GM18861 (cell line): ENCODE results near the gene FABP7.

Experiments used
- ATAC-seq: cut with Tn5 transposase; IDR thresholded peaks from one replicate; pipeline ENCODE4 v1.9.1; 2021; ENCODE audit not compliant: unreplicated experiment

FABP7 gene

GRCh38 chr6:122792766-122793165 is 13.2 kb downstream of the FABP7 start:
- no peak for ATAC-seq

- no peak for ATAC-seq
These were observed 18.0 kb downstream of the FABP7 start for GRCh38 chr6:122797537-122797936.

DNA sequence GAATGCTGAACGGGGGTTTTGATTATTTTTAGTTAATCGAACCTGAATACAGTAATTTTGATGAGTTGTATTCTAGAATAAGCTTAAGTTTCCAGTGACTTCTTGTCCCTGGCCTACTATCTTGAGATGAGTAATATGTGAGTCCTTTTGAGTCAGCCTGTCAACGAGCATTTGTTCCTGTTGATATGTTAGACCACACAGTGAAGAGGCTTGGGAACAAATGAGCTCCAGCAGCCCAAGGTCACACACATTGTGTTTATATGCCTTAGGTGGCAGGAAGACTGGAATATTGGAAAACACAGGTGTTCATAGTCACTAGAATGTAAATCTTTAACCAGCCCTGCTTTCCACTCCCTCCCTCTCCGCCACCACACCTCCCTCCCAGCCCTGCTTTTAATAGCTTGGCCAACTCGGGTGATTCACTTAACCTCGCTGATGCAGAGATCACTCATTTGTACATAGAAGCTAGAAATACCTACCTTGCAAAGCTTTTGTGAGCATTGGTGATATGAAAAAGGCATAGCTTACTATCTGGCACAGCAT is 18.7 kb downstream of the FABP7 start:
- peak; percentile 96 for ATAC-seq

DNA sequence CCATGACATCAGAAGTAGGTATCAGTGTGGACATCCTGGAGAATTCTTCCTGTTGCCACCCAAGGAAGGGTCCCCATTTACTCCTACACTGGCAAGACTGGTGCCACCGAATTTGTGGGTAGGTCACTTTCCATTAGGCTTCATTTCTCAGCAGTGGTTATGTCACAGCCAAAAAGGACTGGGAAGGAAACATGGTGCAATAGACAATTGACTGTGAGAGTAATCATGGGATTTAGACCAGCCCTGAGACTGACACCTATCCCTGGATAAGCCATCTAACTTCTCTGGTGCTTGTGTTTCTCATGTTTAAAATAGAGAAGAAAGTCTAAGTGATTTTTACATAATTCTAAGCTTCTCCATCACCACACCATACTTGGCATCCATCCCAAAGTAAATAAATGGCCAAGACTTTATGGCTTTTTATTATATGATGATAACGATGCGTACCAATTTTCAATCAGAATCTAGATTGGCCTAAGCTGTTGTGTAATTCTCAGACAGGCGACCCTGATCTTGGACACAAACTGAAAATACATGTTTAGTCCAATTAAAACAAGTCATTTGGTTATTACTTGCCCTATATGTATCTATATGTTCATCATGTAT is 19.7 kb downstream of the FABP7 start:
- ATAC-seq: no peak

GRCh38 chr6:122799916-122800686 is 20.6 kb downstream of the FABP7 start:
- no peak for ATAC-seq

DNA sequence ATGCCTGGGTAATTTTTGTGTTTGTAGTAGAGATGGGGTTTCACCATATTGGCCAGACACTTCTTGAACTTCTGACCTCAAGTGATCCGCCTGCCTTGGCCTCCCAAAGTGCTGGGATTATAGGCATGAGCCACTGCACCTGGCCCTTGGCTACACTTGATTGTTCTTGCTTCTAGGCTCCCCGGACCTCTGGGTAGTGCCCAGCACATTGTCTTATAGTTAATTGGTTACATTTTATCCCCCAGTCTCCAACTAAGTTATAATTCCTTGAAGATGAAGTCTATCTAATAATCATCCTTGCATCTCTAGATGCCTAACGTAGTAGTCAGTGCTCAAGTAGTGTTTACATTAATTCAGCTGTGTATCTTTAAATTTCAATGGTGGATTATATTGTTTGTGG is 21.4 kb downstream of the FABP7 start:
- no peak for ATAC-seq

DNA sequence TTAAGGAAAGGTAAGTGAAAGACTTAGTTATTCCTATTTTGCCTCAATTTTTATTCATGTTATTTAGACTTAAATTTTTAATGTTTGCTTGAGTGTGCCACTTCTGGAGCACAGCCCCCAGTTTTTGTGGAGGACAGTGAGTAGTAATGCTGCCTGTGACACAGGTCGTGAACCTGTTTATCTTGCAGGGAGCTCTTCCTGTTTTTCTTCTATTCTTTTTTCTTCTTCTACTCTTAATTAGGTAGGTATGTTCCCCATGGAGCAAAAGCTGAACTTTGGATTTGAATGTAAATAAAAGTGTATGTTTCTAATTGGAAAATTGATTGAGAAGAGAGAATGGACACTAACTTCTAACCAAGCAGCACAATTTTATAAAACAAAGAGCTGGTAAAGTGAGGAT is 21.9 kb downstream of the FABP7 start:
- ATAC-seq: no peak

DNA sequence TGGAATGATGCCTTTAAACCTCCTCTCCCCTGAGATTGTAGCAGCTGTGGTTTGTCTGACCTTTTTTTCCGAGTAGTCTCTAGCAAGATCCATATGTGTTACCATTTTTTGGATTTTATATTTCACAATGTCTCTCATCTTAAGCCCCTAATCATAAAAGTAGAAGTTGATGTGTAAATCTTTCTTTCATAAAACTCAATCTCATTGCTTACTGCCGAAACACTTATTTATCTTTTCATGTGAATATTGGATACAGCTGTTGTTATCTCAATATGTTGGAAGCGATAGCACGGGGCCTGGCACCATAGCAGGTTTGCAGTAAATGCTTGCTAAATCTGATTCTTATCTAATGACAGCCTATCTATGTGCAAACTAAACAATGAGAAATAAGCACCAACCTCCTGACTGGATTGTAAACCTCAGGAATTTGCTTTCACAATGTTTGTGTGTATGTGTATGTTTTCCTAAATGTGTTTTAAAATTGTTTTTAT is 23.7 kb downstream of the FABP7 start:
- ATAC-seq: no peak

- no peak for ATAC-seq
These were observed 25.5 kb downstream of the FABP7 start for GRCh38 chr6:122804962-122805485.

DNA sequence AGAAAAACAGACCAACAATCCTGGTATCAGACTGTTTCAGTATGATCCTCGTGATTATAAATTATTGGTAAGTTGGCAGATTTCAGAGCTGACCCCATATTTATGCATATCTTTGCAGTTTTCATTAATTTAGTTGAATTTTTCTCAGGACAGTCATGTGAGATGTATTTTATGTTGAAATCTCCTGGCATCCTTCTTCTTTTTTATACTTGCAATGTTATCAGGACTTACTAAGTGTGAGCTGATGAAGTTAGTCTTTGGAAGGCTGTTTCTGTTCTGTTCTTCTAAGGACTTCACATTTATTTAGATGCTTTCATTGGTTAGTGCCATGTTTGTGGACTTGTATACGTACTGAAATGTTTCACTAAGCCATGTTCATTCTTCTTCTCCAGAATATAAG is 26.8 kb downstream of the FABP7 start:
- ATAC-seq: no peak

GRCh38 chr6:122808121-122808885 is 28.8 kb downstream of the FABP7 start:
- ATAC-seq: no peak

GRCh38 chr6:122809001-122809400 is 29.5 kb downstream of the FABP7 start:
- ATAC-seq: no peak

- ATAC-seq: no peak
These were observed 30.2 kb downstream of the FABP7 start for GRCh38 chr6:122809691-122810090.

GRCh38 chr6:122810189-122810588 is 30.7 kb downstream of the FABP7 start:
- no peak for ATAC-seq

DNA sequence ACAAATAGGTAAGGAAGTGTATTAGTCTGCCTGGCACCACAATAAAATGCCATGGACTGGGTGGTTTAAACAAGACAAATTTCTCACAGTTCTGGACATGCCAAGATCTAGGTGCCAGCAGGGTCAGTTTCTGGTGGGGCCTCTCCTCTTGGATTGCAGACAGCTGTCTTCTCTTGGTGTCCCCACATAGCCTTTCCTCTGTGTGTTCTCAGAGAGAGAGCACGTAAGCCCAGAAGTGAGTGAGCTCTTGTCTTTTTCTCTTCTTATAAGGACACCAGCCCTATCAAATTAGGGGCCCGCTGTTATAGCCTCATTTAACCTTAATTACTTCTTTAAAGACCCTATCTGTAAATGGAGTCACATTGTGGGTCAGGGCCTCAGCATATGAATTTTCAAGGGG is 37.8 kb downstream of the FABP7 start:
- no peak for ATAC-seq

- no peak for ATAC-seq
These were observed 38.2 kb downstream of the FABP7 start for GRCh38 chr6:122817766-122818165.

DNA sequence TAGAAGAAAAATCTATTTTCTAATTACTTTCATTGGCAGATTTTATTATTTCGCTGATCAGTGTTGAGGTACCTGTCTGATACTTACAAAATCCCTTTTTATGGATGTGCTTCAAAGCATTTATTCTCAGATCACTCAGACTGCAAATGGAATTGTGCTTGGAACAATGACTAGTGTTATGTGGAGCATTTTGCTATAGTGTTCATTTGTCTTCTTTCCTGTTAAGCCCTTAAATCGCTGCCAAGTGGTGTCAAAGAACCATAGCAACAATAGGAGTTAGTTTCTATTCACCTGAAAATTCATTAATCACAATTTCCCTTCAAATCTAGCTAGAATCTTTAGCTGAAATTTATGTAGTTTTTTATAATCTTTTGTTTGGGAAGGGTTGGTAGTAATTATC is 39.4 kb downstream of the FABP7 start:
- no peak for ATAC-seq

DNA sequence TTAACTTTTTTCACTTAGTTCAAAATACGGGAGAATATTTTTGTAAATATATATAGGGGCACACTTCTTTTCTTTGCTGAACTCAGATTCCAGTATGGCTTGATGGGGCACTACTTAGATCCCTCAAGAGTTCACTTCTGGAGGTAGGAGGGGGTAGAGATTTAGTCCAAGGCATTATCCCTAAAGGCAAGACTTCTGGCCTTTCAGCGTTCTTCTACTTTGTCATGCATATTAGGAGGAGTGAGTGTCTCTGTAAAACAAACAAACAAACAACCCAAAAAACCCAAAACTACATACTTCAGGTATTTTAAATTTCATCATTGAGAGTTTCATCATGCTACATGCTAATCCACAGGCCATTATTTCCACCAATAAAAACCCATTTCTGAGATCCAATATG is 41.6 kb downstream of the FABP7 start:
- no peak for ATAC-seq

DNA sequence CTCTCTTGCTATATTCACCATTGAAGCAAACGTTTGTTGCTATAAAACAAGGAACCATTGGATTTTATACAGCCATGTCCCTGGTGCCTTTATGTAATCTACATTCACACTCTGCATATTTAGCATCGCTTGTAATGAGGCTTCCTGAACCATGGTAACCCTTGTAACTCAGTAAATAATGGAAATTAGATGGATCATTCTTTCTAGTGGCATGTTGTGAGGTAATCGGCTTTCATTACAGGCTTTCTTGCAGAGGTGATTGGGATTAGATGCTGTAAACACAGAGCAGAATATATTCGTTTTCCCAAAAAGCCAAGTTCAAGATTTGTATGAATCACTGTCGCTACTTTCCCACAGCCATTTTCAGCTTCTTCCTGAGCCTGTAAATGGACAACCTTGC is 45.6 kb downstream of the FABP7 start:
- ATAC-seq: no peak

DNA sequence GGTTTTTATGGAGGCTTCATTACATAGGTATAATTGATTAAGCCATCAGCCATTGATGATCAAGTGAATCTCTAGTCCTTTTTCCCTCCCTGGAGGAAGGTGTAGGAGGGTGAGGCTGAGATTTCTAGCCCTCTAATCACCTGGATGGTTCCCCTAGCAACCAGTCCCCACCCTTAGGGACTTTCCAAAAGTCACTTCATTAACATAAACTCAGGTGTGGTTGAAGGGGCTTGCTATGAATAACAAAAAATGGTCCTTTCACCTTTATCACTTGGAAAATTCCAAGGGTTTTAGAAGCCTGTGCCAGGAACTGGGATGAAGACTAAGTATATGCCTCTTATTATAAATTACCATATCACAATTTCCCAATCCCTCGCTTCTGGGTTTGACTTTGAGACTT is 49.9 kb downstream of the FABP7 start:
- ATAC-seq: no peak

- no peak for ATAC-seq
These were observed 52.0 kb downstream of the FABP7 start for GRCh38 chr6:122831511-122831910.
